Activated CD8-positive, alpha-beta memory T cell treated with anti-CD3 and anti-CD28 coated beads, Interleukin-2, amount 10 ng/mL, durations not matched to agents 7 days and 5 days (primary cell): ENCODE results near the gene STEAP1B. TPM values are rescaled to one million over a fixed set of nuclear protein-coding genes. Genes with fewer than 3 reads are reported as not detected.

ENCODE experiments used
- ATAC-seq: fragments of 150-1000 bp; cut with Tn5 transposase; one replicate; pipeline ENCODE4 v1.10.0; 2021; ENCODE audit warnings: moderate library complexity
- CTCF ChIA-PET: fragments of 350-600 bp; sonication (Branson Sonifier 250); formaldehyde crosslinking; loops from one replicate; lab custom pipeline; 2021; ENCODE audit warnings: antibody characterized with exemption; lab: Charles Lee
- DNase-seq: peaks from one replicate; pipeline ENCODE4 v3.0.0-alpha.2; 2020
- H3K27ac Mint-ChIP-seq: one replicate; pipeline ENCODE4 v1.8.0; 2021; ENCODE audit warnings: mild to moderate bottlenecking, mixed read lengths
- H3K27me3 Mint-ChIP-seq: one replicate; pipeline ENCODE4 v1.8.0; 2021; ENCODE audit warnings: mixed read lengths
- H3K36me3 Mint-ChIP-seq: one replicate; pipeline ENCODE4 v1.8.0; 2021; ENCODE audit warnings: mild to moderate bottlenecking, mixed read lengths
- H3K4me1 Mint-ChIP-seq: one replicate; pipeline ENCODE4 v1.8.0; 2021; ENCODE audit warnings: mixed read lengths
- H3K4me3 Mint-ChIP-seq: one replicate; pipeline ENCODE4 v1.8.0; 2021; ENCODE audit warnings: mild to moderate bottlenecking, moderate library complexity, mixed read lengths
- H3K9me3 Mint-ChIP-seq: one replicate; pipeline ENCODE4 v1.8.0; 2022; ENCODE audit warnings: low read depth, mixed read lengths
- total RNA-seq, 2 experiments: library from RNA; stranded (reverse); gene quantifications; one replicate each; pipeline ENCODE4 v1.2.3, GENCODE V29; 2021

Gene STEAP1B
- total RNA-seq, 2 experiments from 2014 or later: 0.37 TPM; not detected in 1

DNA sequence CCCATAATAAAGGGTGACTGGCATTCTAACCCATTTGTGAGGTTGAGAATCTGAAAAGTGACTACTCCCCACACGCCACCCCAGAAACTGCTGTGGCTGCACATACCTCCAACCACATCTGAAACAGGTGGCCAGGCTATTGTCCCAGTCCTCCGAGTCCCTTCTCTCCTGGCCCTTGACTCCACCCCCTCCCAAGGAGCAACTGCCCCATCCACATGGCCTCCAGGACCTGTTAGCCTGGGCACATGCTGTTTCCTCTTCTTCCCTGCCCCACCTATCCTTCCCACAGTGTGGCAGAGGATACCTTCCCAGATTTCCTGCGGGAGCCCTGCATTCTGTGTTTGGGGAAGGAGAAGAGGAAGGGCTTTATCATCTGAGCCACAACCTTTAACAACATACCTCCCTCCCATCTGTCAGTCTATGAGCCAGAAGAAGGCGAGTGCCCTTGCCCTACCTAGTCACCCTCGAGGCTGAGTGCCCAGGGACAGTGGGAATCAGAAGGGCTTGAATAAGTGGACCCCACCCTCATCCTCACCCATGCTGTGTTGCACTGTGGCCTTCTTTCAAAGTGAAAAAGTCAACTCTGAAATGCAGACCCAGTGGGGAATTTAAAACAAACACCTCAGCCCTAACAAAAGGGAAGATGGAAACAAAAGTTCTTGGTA is 11.9 kb downstream of the STEAP1B start:
- H3K4me3 Mint-ChIP-seq: no peak overlapping the region
- H3K36me3 Mint-ChIP-seq: no peaks in the 10 kb centered on the region
- CTCF ChIA-PET: interaction anchor here (6.4 kb wide), 1 partner anchor 378 kb away, joined by 46 read pairs; no protein-coding TSS in a partner anchor
- H3K27ac Mint-ChIP-seq: no peak overlapping the region
- DNase-seq (no peak), ATAC-seq (no peak)
- no peaks in the 10 kb centered on the region for H3K9me3 Mint-ChIP-seq
- H3K27me3 Mint-ChIP-seq: peaks cover 27% of the 10 kb centered on the region
- H3K4me1 Mint-ChIP-seq: peaks cover 9% of the 10 kb centered on the region

DNA sequence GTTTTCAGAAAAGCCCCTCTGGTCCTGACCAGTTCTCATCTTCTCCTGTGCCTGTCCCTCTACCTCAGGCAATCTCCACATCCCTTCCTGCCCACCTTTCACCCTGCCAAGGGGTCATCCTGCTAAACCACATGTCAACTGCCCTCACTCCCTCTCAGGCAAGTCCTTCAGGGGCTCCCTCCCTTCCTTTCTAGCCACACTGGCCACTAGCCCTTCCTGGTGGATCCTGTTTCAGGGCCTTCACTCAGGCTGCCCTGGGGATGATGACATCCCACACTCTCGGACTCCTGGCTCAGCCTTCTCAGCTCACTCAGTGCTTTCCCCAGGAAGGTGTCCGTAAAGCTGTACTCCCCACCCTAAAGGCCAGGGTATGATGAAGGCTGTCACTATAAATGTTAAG is 13.4 kb downstream of the STEAP1B start:
- H3K4me1 Mint-ChIP-seq: peaks cover 13% of the 10 kb centered on the region
- no peak for ATAC-seq
- DNase-seq: no peak
- H3K36me3 Mint-ChIP-seq: no peaks in the 10 kb centered on the region
- CTCF ChIA-PET: interaction anchor here (6.4 kb wide), 1 partner anchor 376 kb away, joined by 46 read pairs; no protein-coding TSS in a partner anchor
- H3K27ac Mint-ChIP-seq: no peak overlapping the region
- H3K27me3 Mint-ChIP-seq: peaks cover 24% of the 10 kb centered on the region
- no peaks in the 10 kb centered on the region for H3K9me3 Mint-ChIP-seq
- H3K4me3 Mint-ChIP-seq: no peak overlapping the region

DNA sequence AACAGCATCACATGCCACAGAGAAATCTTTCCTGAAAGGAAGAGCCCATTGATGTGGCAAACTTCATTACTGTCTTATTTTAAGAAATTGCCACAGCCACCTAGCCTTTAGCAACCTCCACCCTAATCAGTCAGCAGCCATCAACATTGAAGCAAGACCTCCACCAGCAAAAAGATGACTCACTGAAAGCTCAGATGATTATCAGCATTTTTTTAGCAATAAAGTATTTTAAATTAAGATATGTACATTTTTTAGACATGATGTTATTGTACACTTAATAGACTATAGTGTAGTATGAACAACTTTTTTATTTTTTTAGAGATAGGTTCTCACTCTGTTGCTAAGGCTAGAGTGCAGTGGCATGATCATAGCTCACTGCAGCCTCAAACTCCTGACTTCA is 14.8 kb downstream of the STEAP1B start:
- CTCF ChIA-PET: interaction anchor here (6.4 kb wide), 1 partner anchor 375 kb away, joined by 46 read pairs; no protein-coding TSS in a partner anchor
- Mint-ChIP-seq H3K9me3 (no peaks in the 10 kb centered on the region), H3K4me3 (no peak overlapping the region), H3K27ac (no peak overlapping the region), H3K4me1 (peaks cover 17% of the 10 kb centered on the region), H3K27me3 (peaks cover 20% of the 10 kb centered on the region), H3K36me3 (no peaks in the 10 kb centered on the region)
- ATAC-seq: no peak
- DNase-seq: no peak

DNA sequence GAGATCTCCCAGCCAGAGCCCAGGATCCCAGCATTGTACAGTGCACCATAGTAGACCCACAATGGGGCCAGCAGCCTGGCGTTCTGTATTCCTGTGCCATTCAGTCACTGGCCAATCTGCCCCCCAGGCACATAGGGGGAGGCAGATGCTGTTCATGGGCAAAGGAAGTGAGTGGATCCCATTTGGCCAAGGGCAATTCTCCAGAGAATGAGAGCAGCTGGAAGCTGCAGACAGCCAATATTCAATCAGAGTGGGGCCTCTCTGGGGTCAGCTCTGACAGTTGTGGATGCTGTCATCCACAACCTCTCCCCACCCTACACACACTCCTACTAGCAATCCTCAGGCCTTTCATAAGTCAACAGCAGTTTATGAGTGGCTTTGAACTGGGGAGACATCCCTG is 17.5 kb downstream of the STEAP1B start:
- CTCF ChIA-PET: interaction anchor here (6.4 kb wide), 1 partner anchor 372 kb away, joined by 46 read pairs; no protein-coding TSS in a partner anchor
- no peak for ATAC-seq
- no peak overlapping the region for H3K4me3 Mint-ChIP-seq
- H3K36me3 Mint-ChIP-seq: no peaks in the 10 kb centered on the region
- peaks cover 14% of the 10 kb centered on the region for H3K27me3 Mint-ChIP-seq
- DNase-seq: no peak
- peaks cover 14% of the 10 kb centered on the region for H3K4me1 Mint-ChIP-seq
- H3K9me3 Mint-ChIP-seq: no peaks in the 10 kb centered on the region
- no peak overlapping the region for H3K27ac Mint-ChIP-seq

DNA sequence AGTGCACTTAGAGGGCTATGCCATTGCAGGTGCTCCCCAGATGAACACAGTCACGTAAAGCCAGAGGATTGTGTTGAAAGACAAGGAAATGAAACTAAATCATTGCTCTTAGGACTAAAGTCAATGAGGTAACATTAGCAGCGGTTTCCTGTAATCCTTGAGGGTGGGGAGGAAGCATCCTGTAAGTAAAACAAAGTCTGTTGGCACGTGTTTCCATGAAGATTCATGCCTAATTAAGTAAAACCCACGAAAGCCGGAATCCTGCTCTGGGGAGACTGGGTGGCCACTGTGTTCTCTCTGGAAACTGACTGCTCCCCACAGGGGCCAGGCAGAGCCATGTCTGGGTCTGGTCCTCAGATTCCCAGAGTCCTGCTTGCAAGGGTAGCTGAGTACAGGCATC is 18.3 kb downstream of the STEAP1B start:
- Mint-ChIP-seq H3K36me3 (no peaks in the 10 kb centered on the region), H3K27me3 (peaks cover 16% of the 10 kb centered on the region), H3K27ac (no peak overlapping the region), H3K4me3 (no peak overlapping the region), H3K9me3 (no peaks in the 10 kb centered on the region), H3K4me1 (peaks cover 10% of the 10 kb centered on the region)
- peak; percentile 49 for ATAC-seq
- no peak for DNase-seq
- CTCF ChIA-PET: interaction anchor here (1.7 kb wide), 1 partner anchor 372 kb away, joined by 5 read pairs; no protein-coding TSS in a partner anchor

DNA sequence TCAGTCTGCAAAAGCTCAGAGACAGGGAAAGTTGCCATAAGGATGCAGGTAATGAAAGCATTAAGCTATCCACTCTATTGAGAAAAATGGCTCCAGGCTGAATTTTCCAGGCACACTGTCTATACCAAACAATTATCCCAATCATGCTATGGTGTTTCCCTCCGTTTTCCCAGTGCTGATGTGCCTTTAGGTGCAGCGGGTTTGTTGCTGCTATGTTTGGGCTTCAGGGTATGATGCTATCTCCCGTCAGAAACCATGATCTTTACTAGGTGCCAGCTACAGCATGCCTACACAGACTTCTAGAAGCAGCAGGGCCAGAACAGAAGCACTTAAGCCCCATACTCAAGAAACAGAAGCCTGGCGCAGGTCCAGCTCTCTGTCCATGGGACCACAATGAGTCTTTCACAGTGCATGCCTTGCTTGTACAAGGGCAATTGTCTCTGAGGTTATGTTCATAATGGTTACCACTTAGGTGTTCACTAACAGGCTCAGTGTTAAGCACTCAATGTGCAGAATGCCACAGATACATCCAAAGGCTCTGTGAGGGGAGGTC is 19.4 kb downstream of the STEAP1B start:
- no peaks in the 10 kb centered on the region for H3K9me3 Mint-ChIP-seq
- CTCF ChIA-PET: interaction anchor here (0.6 to 1.7 kb wide), 3 partner anchors 20 to 371 kb away, joined by 3 to 5 read pairs (median 3); no protein-coding TSS in a partner anchor
- H3K27ac Mint-ChIP-seq: no peak overlapping the region
- H3K36me3 Mint-ChIP-seq: no peaks in the 10 kb centered on the region
- H3K4me3 Mint-ChIP-seq: no peak overlapping the region
- peaks cover 16% of the 10 kb centered on the region for H3K27me3 Mint-ChIP-seq
- H3K4me1 Mint-ChIP-seq: peaks cover 10% of the 10 kb centered on the region
- DNase-seq: no peak
- no peak for ATAC-seq

DNA sequence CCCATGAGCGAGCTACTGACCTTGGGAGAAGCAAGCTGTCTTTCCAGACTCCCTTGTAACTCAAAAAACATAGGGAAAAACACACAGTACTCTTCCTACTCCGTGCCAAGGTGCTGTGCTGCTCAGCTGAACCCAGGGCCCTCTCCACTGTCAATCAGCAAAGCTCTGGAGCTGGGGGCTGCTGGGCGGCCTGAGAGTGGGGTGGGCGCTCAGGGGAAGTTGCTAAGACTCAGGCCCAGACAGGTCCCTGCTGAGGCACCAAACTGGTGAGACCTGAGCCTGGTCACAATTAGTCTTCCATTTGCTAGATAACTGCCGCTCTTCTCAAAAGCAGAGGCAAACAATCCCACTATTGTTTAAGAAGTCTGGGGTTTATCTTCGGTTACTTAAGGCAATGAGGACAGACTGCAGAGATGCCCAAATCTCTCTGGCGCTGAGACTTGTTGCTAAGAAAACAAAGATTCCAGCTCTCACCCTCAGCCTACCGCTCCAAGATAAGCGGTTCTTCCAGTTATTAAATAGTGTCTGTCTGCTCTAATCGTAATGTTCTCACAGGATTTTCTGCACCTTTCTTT is 22.0 kb downstream of the STEAP1B start:
- no peak for ATAC-seq
- H3K9me3 Mint-ChIP-seq: no peaks in the 10 kb centered on the region
- CTCF ChIA-PET: no interaction called here
- H3K4me1 Mint-ChIP-seq: peaks cover 8% of the 10 kb centered on the region
- peaks cover 11% of the 10 kb centered on the region for H3K27me3 Mint-ChIP-seq
- DNase-seq: no peak
- H3K36me3 Mint-ChIP-seq: no peaks in the 10 kb centered on the region
- H3K27ac Mint-ChIP-seq: no peak overlapping the region
- no peak overlapping the region for H3K4me3 Mint-ChIP-seq

DNA sequence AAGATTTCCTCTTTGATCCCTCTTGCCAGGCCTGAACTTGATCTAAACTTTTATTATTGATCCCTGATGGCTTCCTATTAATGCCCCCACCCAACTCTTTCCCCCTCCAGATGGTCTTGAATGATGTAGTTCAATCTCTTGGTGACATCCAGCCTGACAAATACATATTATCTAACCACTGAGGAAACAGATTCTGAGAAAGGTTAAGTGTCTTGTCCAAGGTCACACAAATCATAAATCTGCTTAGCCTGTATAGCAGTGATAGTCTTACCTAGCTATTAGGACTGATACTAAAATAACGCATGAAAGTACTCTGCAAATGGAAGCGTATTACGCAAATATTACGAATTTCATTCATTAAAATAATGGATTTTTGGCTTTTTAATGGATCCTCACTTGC is 22.7 kb downstream of the STEAP1B start:
- Mint-ChIP-seq H3K4me3 (no peak overlapping the region), H3K36me3 (no peaks in the 10 kb centered on the region), H3K27ac (no peak overlapping the region), H3K9me3 (no peaks in the 10 kb centered on the region), H3K27me3 (peaks cover 11% of the 10 kb centered on the region), H3K4me1 (peaks cover 8% of the 10 kb centered on the region)
- CTCF ChIA-PET: no interaction called here
- ATAC-seq (no peak), DNase-seq (no peak)

DNA sequence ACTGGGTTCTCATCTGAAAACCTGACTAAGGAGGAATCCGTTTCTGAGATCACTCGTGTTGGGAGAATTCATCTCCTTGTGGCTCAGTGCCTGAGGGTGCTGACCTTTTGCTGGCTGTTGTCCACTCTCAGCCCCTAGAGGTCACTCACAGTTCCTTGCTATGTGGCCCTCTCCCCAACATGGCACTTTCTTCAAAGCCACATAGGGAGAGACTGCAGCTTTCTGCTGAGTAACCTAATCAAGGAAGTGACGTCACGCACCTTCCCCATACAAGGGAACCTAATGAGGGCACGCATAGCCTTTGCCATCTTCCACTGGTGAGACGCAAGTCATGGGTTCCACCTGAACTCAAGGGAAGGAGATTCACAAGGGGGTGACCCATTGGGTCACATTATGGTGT is 23.2 kb downstream of the STEAP1B start:
- CTCF ChIA-PET: no interaction called here
- Mint-ChIP-seq H3K27me3 (peaks cover 11% of the 10 kb centered on the region), H3K36me3 (no peaks in the 10 kb centered on the region)

DNA sequence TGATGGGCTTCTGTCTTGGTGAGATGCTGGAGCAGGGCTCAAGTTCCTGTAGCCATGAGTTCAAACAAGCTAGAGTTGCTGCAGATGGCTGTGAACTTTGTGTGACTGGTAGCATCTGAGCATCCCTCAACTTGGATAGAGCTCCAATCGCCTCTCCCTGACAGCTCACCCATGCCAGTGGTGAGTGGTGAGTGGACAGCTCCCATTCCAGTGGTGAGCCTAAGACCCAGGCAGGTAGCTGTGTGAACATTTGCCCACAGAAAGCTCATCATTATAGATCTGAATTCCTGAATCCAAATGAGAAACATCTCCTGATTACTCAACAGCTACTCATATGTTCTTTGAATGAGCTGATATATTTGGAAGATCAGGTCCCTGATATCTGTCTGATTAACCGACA is 25.3 kb downstream of the STEAP1B start:
- H3K36me3 Mint-ChIP-seq: no peaks in the 10 kb centered on the region
- DNase-seq (no peak), ATAC-seq (no peak)
- no peak overlapping the region for H3K4me3 Mint-ChIP-seq
- peaks cover 7% of the 10 kb centered on the region for H3K27me3 Mint-ChIP-seq
- no peak overlapping the region for H3K27ac Mint-ChIP-seq
- no peaks in the 10 kb centered on the region for H3K4me1 Mint-ChIP-seq
- H3K9me3 Mint-ChIP-seq: no peaks in the 10 kb centered on the region
- CTCF ChIA-PET: interaction anchor here (0.8 kb wide), 1 partner anchor 371 kb away, joined by 3 read pairs; no protein-coding TSS in a partner anchor

More for the DNA sequence above, 23.2 kb downstream of the STEAP1B start:
- peaks cover 6% of the 10 kb centered on the region for H3K4me1 Mint-ChIP-seq
- no peak overlapping the region for H3K27ac Mint-ChIP-seq
- no peaks in the 10 kb centered on the region for H3K9me3 Mint-ChIP-seq
- H3K4me3 Mint-ChIP-seq: no peak overlapping the region
- DNase-seq (no peak), ATAC-seq (no peak)

DNA sequence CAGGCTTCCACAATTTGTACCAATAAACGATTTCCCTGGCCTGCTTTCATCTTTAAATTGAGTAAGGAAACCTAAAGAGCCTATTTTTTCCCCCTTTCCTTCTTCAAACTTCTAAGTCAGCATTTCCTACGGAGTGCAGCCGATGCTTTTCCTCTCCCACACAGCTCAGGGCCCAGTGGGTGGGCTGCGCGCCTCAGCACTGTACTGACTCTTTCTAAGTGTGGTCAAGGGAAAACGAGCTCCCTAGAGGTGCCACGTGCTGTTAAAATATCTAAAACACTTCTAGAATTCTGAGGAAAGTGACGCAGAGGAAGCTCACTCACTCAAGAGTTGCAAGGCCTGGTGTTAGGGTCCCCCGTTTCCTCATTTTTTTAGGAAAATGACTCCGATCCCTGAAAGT is 29.0 kb downstream of the STEAP1B start:
- DNase-seq: no peak
- Mint-ChIP-seq H3K36me3 (no peaks in the 10 kb centered on the region), H3K27ac (no peak overlapping the region), H3K9me3 (no peaks in the 10 kb centered on the region), H3K4me3 (no peak overlapping the region), H3K27me3 (peaks cover 17% of the 10 kb centered on the region), H3K4me1 (no peaks in the 10 kb centered on the region)
- no peak for ATAC-seq
- CTCF ChIA-PET: no interaction called here

DNA sequence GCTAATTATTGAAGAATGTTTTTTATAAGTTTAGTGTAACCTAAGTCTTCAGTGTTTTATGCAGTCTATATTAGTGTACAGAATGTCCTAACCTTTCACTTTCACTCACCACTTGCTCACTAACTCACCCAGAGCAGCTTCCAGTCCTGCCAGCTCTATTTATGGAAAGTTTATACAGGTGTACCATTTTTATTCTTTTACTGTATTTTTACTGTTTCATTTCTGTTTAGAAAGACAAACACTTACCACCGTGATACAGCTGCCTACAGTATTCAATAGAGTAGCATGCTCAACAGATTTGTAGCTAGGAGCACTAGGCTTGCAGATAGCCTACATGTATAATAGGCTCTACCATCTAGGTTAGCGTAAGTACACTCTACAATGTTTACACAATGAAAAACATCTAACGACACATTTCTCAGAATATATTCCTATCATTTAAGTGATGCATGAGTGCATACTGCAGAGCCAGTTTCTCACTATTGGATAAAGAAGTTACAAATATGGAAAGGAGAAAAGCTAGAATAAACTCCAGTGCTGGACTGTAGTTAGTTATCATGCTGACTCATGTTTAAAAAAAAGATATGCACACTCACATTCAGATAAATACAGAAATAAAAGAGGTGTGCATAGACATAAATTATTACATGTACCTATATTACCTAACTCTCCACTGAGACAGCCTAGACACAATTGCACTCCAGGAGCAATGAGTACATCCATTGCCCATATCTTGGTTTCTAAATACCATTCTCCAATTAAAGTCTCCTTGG is 30.4 kb downstream of the STEAP1B start:
- Mint-ChIP-seq H3K36me3 (no peaks in the 10 kb centered on the region), H3K27ac (no peak overlapping the region), H3K4me1 (no peaks in the 10 kb centered on the region), H3K27me3 (peaks cover 18% of the 10 kb centered on the region), H3K4me3 (no peak overlapping the region), H3K9me3 (no peaks in the 10 kb centered on the region)
- ATAC-seq (no peak), DNase-seq (no peak)
- CTCF ChIA-PET: no interaction called here

DNA sequence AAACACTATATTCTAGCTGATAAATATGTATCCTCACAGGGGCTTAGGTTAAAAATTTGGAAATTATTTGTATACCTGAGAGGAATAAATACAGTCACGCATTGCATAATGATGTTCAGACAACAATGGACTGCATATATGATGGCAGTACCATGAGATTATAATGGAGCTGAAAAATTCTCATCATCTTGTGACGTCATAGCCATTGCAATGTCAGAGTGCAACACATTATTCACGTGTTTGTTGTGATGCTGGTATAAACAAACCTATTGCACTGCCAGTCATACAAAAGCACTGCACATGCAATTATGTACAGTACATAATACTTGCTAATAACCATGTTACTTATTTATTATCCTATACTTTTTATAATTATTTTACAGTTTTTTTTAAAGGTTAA is 31.4 kb downstream of the STEAP1B start:
- Mint-ChIP-seq H3K4me3 (no peak overlapping the region), H3K36me3 (no peaks in the 10 kb centered on the region), H3K4me1 (no peaks in the 10 kb centered on the region), H3K27ac (no peak overlapping the region), H3K9me3 (no peaks in the 10 kb centered on the region), H3K27me3 (peaks cover 18% of the 10 kb centered on the region)
- DNase-seq (no peak), ATAC-seq (no peak)
- CTCF ChIA-PET: no interaction called here
